K562 (cell line): ENCODE measurements around the gene MIEF1. TPM values are rescaled to one million over a fixed set of nuclear protein-coding genes. Genes with fewer than 3 reads are reported as not detected.

Experiments used
- ATAC-seq: fragments of 200-7000 bp; cut with Tn5 transposase; 3 replicates; pipeline ENCODE4 v1.9.1; 2020; ENCODE audit warnings: moderate library complexity
- BruUV-seq: library from RNA; stranded (reverse); fragments of 400-500 nt; replicated peaks from 2 replicates; lab custom pipeline; 2021; lab: Mats Ljungman, UMichigan
- CTCF ChIA-PET: fragments of 300-600 bp; formaldehyde crosslinking; extraction: SDS; loops from one replicate; lab custom pipeline; 2021; ENCODE audit warnings: low intra/inter-chr PET ratio; lab: Yijun Ruan, JAX
- POLR2A ChIA-PET: fragments of 300-600, 350-650 bp; sonication (Branson Sonifier 250); formaldehyde crosslinking; extraction: SDS; loops from one replicate; lab custom pipeline; 2021; ENCODE audit warnings: antibody characterized with exemption, inconsistent platforms; lab: Yijun Ruan, JAX
- DNase-seq, 4 experiments: peaks; one replicate each; pipeline versions ENCODE4 v3.0.0 to v3.0.0-alpha.2; 2011 to 2018; ENCODE audit warnings: low spot score in 3 of 4, mixed read lengths in 3 of 4; ENCODE audit errors: extremely low read depth in 1 of 4
- FAIRE-seq: peaks from 2 replicates; lab custom pipeline; 2011; peaks lifted over from hg19 to GRCh38; lab: Jason Lieb, UNC
- H2AFZ ChIP-seq: 2 replicates; pipeline ENCODE4 v1.6.0; 2011; ENCODE audit warnings: low read depth, low read length, control low read depth, inconsistent platforms
- H3K27ac ChIP-seq: fragments of 200-600 bp; 3 replicates; pipeline ENCODE4 v1.8.0; 2011; ENCODE audit warnings: low read depth, mild to moderate bottlenecking, control low read depth, inconsistent platforms, low read length, moderate library complexity, mixed read lengths; ENCODE audit errors: extremely low read depth
- H3K27me3 ChIP-seq, 2 experiments: fragments of 300-600 bp in 1 of 2; 2 replicates in 1 of 2; 3 replicates in 1 of 2; pipeline versions ENCODE4 v1.6.0 to v1.8.0; 2011; ENCODE audit warnings: inconsistent platforms in 2 of 2, low read length in 2 of 2, mild to moderate bottlenecking in 1 of 2, mixed read lengths in 1 of 2, moderate library complexity in 1 of 2; ENCODE audit not compliant: control insufficient read depth in 2 of 2, insufficient read depth in 2 of 2
- H3K36me3 ChIP-seq: fragments of 300-600 bp; 3 replicates; pipeline ENCODE4 v1.8.0; 2011; ENCODE audit warnings: mild to moderate bottlenecking, low read length, inconsistent platforms; ENCODE audit not compliant: control insufficient read depth, insufficient read depth
- H3K4me1 ChIP-seq, 2 experiments: fragments of 200-600 bp in 1 of 2; replicated peaks in 1 of 2; 2 replicates in 1 of 2; 3 replicates in 1 of 2; pipeline versions ENCODE4 v1.5.1 to v1.8.0; 2011; ENCODE audit warnings: inconsistent platforms in 2 of 2, low read length in 2 of 2, mild to moderate bottlenecking in 1 of 2, mixed read lengths in 1 of 2, moderate library complexity in 1 of 2; ENCODE audit not compliant: control insufficient read depth in 2 of 2, insufficient read depth in 2 of 2
- H3K4me2 ChIP-seq: 2 replicates; pipeline ENCODE4 v1.6.1; 2011; ENCODE audit warnings: low read length, control low read depth, inconsistent platforms, mixed read lengths; ENCODE audit not compliant: insufficient read depth
- H3K4me3 ChIP-seq: fragments of 200-600 bp; sonication (generic), shearing (Covaris generic); 2 replicates; pipeline ENCODE4 v1.5.1; 2016; ENCODE audit warnings: control low read depth, inconsistent platforms
- H3K79me2 ChIP-seq: fragments of 200-600 bp; 3 replicates; pipeline ENCODE4 v1.8.0; 2011; ENCODE audit warnings: low read length, inconsistent platforms; ENCODE audit not compliant: control insufficient read depth, insufficient read depth
- H3K9ac ChIP-seq, 2 experiments: 2 replicates each; pipeline versions ENCODE4 v1.6.0 to v1.6.1; 2011; ENCODE audit warnings: low read depth in 2 of 2, low read length in 2 of 2, control low read depth in 1 of 2, inconsistent platforms in 1 of 2, mild to moderate bottlenecking in 1 of 2, mixed read lengths in 1 of 2; ENCODE audit not compliant: insufficient read depth in 1 of 2
- H3K9me1 ChIP-seq: one replicate; pipeline ENCODE4 v1.6.0; 2011; ENCODE audit warnings: inconsistent platforms, mild to moderate bottlenecking, low read length, moderate library complexity; ENCODE audit not compliant: control insufficient read depth, insufficient read depth
- H3K9me3 ChIP-seq: replicated peaks from 2 replicates; pipeline ENCODE4 v1.5.1; 2011; ENCODE audit warnings: low read depth, low read length, inconsistent platforms; ENCODE audit not compliant: control insufficient read depth, insufficient read depth
- H4K20me1 ChIP-seq: replicated peaks from 2 replicates; pipeline ENCODE4 v1.6.1; 2011; ENCODE audit warnings: low read length, inconsistent platforms, mixed read lengths; ENCODE audit not compliant: control insufficient read depth, insufficient read depth
- CTCF ChIP-seq, 3 experiments: IDR thresholded peaks in 2 of 3; conservative IDR thresholded peaks in 1 of 3; 2 replicates each; pipeline ENCODE4 v1.5.1; 2011 to 2012; ENCODE audit warnings: low read length in 3 of 3, mild to moderate bottlenecking in 3 of 3, control low read depth in 2 of 3, improper control_type of control experiment in 1 of 3, inconsistent platforms in 1 of 3, low read depth in 1 of 3, mixed read lengths in 1 of 3, moderate library complexity in 1 of 3; ENCODE audit not compliant: insufficient read depth in 2 of 3
- ESRRA ChIP-seq: fragments of 450-650 bp; IDR thresholded peaks from 2 replicates; pipeline ENCODE4 v1.6.1; 2014; ENCODE audit warnings: low read depth, mild to moderate bottlenecking, moderate library complexity, borderline replicate concordance
- HDAC6 ChIP-seq: IDR thresholded peaks from 2 replicates; pipeline ENCODE4 v1.6.1; 2012; ENCODE audit warnings: low read depth, mild to moderate bottlenecking, control low read depth, inconsistent platforms, low read length, moderate library complexity
- JUNB ChIP-seq: fragments of 450-650 bp; formaldehyde crosslinking; conservative IDR thresholded peaks from 2 replicates; pipeline ENCODE4 v1.4.0; 2020; ENCODE audit warnings: mild to moderate bottlenecking
- MAZ ChIP-seq, 2 experiments: fragments of 450-650 bp in 1 of 2; sonication (generic) in 1 of 2; formaldehyde crosslinking; IDR thresholded peaks in 1 of 2; conservative IDR thresholded peaks in 1 of 2; 2 replicates each; pipeline versions ENCODE4 v1.4.0 to v1.5.0; 2020; ENCODE audit warnings: mild to moderate bottlenecking in 1 of 2, missing genetic modification reagents in 1 of 2
- RAD21 ChIP-seq, 2 experiments: fragments of 250-450 bp in 1 of 2; fragments of 450-650 bp in 1 of 2; sonication (Bioruptor Pico) in 1 of 2; formaldehyde crosslinking in 1 of 2; IDR thresholded peaks in 1 of 2; conservative IDR thresholded peaks in 1 of 2; 2 replicates each; pipeline versions ENCODE4 v1.4.0 to v1.8.0; 2020 to 2022; ENCODE audit warnings: mild to moderate bottlenecking in 2 of 2, moderate library complexity in 1 of 2
- REST ChIP-seq, 2 experiments: fragments of 450-650 bp; formaldehyde crosslinking in 1 of 2; IDR thresholded peaks; 2 replicates each; pipeline versions ENCODE4 v1.4.0 to v1.6.1; 2014 to 2020; ENCODE audit warnings: mild to moderate bottlenecking in 2 of 2, borderline replicate concordance in 1 of 2, low read depth in 1 of 2
- ZBTB7A ChIP-seq: IDR thresholded peaks from 2 replicates; pipeline ENCODE4 v1.6.1; 2011; ENCODE audit warnings: low read depth, mild to moderate bottlenecking, low read length, moderate library complexity, borderline replicate concordance; ENCODE audit not compliant: control insufficient read depth
- WGBS: fragments of 100-300 bp; shearing (Covaris generic); methylation state at CpG from one replicate; pipeline ENCODE4 v1.1.6; 2016; ENCODE audit warnings: low coverage, mixed read lengths; ENCODE audit not compliant: insufficient coverage; ENCODE audit errors: missing lambda C conversion rate; 5-methylcytosine and 5-hydroxymethylcytosine counted together
- in situ Hi-C: fragments of 300-500 bp; cut with MboI; formaldehyde crosslinking; loops from 4 replicates; pipeline ENCODE4 v1.15.0; 2018; ENCODE audit warnings: inconsistent platforms, mixed read lengths
- intact Hi-C: fragments of 100-400 bp; cut with micrococcal nuclease; formaldehyde crosslinking; loops from 2 replicates; pipeline ENCODE4 v1.14.2; 2022
- polyA plus RNA-seq, 8 experiments: library from polyadenylated mRNA; depleted of rRNA in 4 of 8; stranded (reverse) in 5 of 8; unstranded in 3 of 8; fragments of >200 nt; fragmentation: Nextera tagmentation in 2 of 8; fragmentation: Illumina TruSeq in 1 of 8; extraction: Ambion mirVana in 2 of 8; extraction: Trizol in 1 of 8; gene quantifications; 2 replicates each; pipeline versions ENCODE4 v1.2.1 to v1.2.3, GENCODE V29; 2011 to 2014; ENCODE audit warnings: inconsistent platforms in 1 of 8, missing spikeins in 1 of 8
- total RNA-seq, 7 experiments: library from RNA; depleted of rRNA in 6 of 7; stranded (reverse); fragments of >200 nt in 6 of 7; fragmentation: Illumina TruSeq in 2 of 7; extraction: Trizol in 2 of 7; gene quantifications; 2 replicates each; pipeline versions ENCODE4 v1.2.1 to v1.2.3, GENCODE V29; 2011 to 2021; ENCODE audit warnings: low replicate concordance in 1 of 7

The MIEF1 gene
- total and polyA plus RNA-seq, 9 of the 15 experiments (the other 6 are each of a cell fraction or from before 2014, with no cell fraction given), result 10.9 to 51.8 (median 25.5) TPM

- H3K9ac ChIP-seq, result peak overlapping the region in 1 of 2 experiments; percentile 70; a peak in 1 of 4 replicates
- H3K4me3 ChIP-seq, result no peak overlapping the region
- CTCF ChIA-PET, result interaction anchor here (0.9 to 1.1 kb wide), 2 partner anchors 25 to 465 kb away, joined by 3 to 6 read pairs; no protein-coding TSS in a partner anchor
- 0 out of 2 replicates have a peak, but pooled peaks cover 4% of the 10 kb centered on the region for H4K20me1 ChIP-seq
- H3K9me3 ChIP-seq, result no peaks in the 10 kb centered on the region
- DNase-seq (peak; percentile 65 to 79 (median 72)), FAIRE-seq (no peak), ATAC-seq (peak; percentile 89)
- H3K36me3 ChIP-seq, result no peaks in the 10 kb centered on the region
- no peak overlapping the region for H3K4me2 ChIP-seq
- H2AFZ ChIP-seq, result no peak overlapping the region
- POLR2A ChIA-PET, result interaction anchor here (0.6 to 0.7 kb wide), 3 partner anchors 13 to 66 kb away, joined by 3 read pairs; no protein-coding TSS in a partner anchor
- intact Hi-C loops, result loop anchor here (5.0 kb wide), 1 partner anchor 463 kb away; no protein-coding TSS in a partner anchor
- H3K27ac ChIP-seq, result no peak overlapping the region
- no peaks in the 10 kb centered on the region for H3K79me2 ChIP-seq
- H3K9me1 ChIP-seq, result no peaks in the 10 kb centered on the region
- WGBS, result 39% methylated on average over 7 of the region's 11 CpGs
- BruUV-seq, result no TSS peak
- H3K4me1 ChIP-seq, result peaks cover 0 to 31% of the 10 kb centered on the region in 2 experiments; a peak in 3 of 5 replicates
- no peaks in the 10 kb centered on the region for H3K27me3 ChIP-seq
- in situ Hi-C loops, result no loop called here
- TF ChIP-seq JUNB (CRISPR knock-in tag) (no peak), MAZ (CRISPR knock-in tag; conservative IDR thresholded peaks at IDR 0.05 in 1 of 2, IDR thresholded peaks at IDR 0.05 in 1 of 2) (0 out of 4 replicates have a peak, but pooled peaks of 1 of the 2 experiments have one; percentile 19), HDAC6 (no peak), CTCF (IDR thresholded peaks at IDR 0.05 in 2 of 3, conservative IDR thresholded peaks at IDR 0.05 in 1 of 3; ENCODE audit: insufficient read depth in 2 of 3, low read depth in 1 of 3, low read length in 3 of 3) (peak; percentile 64 to 69 (median 65)), RAD21 (CRISPR knock-in tag; conservative IDR thresholded peaks at IDR 0.05 in 1 of 2, IDR thresholded peaks at IDR 0.05 in 1 of 2) (peak; percentile 32 to 58), ESRRA (peak; percentile 97), REST (IDR thresholded peaks at IDR 0.05; ENCODE audit: borderline replicate concordance) (peak; percentile 40; the same call in 1 of the 2 replicates), REST (CRISPR knock-in tag; IDR thresholded peaks at IDR 0.05; ENCODE audit: low read depth) (no peak), ZBTB7A (peak; percentile 55; the same call in 1 of the 2 replicates)
Observed at GRCh38 chr22:39559456-39560105, 57.5 kb downstream of the MIEF1 start.
